B cell (primary cell): ENCODE measurements around the gene MALRD1. TPM values are rescaled to one million over a fixed set of nuclear protein-coding genes. Genes with fewer than 3 reads are reported as not detected.

Source experiments
- ATAC-seq: fragments of 200-7000 bp; cut with Tn5 transposase; one replicate; pipeline ENCODE4 v1.10.0; 2021; ENCODE audit warnings: low read depth, mild to moderate bottlenecking, moderate number of reproducible peaks, moderate library complexity
- CTCF ChIA-PET: fragments of 350-600 bp; sonication (Branson Sonifier 250); formaldehyde crosslinking; loops from one replicate; lab custom pipeline; 2021; ENCODE audit warnings: antibody characterized with exemption, inconsistent platforms; lab: Charles Lee
- POLR2A ChIA-PET: fragments of 350-600 bp; sonication (Branson Sonifier 250); formaldehyde crosslinking; loops from one replicate; lab custom pipeline; 2021; ENCODE audit warnings: antibody characterized with exemption; lab: Charles Lee
- DNase-seq: peaks from one replicate; pipeline ENCODE4 v3.0.0; 2013
- H2AFZ ChIP-seq: 2 replicates; pipeline ENCODE4 v1.6.1; 2012; ENCODE audit warnings: mild to moderate bottlenecking, low read depth, low read length; ENCODE audit not compliant: insufficient read depth, poor library complexity, severe bottlenecking
- H3K27ac ChIP-seq, 2 donors: 1 replicate in 1 of 2; 2 replicates in 1 of 2; pipeline ENCODE4 v1.5.1; 2012 to 2013; ENCODE audit warnings: low read length in 2 of 2, mild to moderate bottlenecking in 2 of 2, moderate library complexity in 1 of 2
- H3K27me3 ChIP-seq, 4 experiments: fragments of 200-600 bp in 1 of 4; sonication (generic) in 1 of 4; replicated peaks in 1 of 4; 1 replicate in 2 of 4; 2 replicates in 2 of 4; pipeline versions ENCODE4 v1.6.1 to v1.7.0; 2013 to 2016; ENCODE audit warnings: low read length in 3 of 4, mild to moderate bottlenecking in 2 of 4, mixed read lengths in 1 of 4, moderate library complexity in 1 of 4; ENCODE audit not compliant: insufficient read depth in 4 of 4, control insufficient read depth in 3 of 4; ENCODE audit errors: control extremely low read depth in 1 of 4
- H3K36me3 ChIP-seq, 2 experiments: replicated peaks in 1 of 2; 1 replicate in 1 of 2; 2 replicates in 1 of 2; pipeline versions ENCODE4 v1.6.1 to v1.7.1; 2013; ENCODE audit warnings: low read length in 1 of 2; ENCODE audit not compliant: insufficient read depth in 2 of 2, control insufficient read depth in 1 of 2; ENCODE audit errors: control extremely low read depth in 1 of 2, extremely low read depth in 1 of 2
- H3K4me1 ChIP-seq, 2 donors: fragments of 200-600 bp in 1 of 2; sonication (generic) in 1 of 2; 1 replicate in 1 of 2; 2 replicates in 1 of 2; pipeline versions ENCODE4 v1.5.1 to v1.6.1; 2013 to 2017; ENCODE audit warnings: low read length in 2 of 2; ENCODE audit not compliant: control insufficient read depth in 2 of 2, insufficient read depth in 2 of 2
- H3K4me2 ChIP-seq: replicated peaks from 2 replicates; pipeline ENCODE3; 2012; ENCODE audit warnings: mild to moderate bottlenecking, low read depth, low read length; ENCODE audit not compliant: poor library complexity, severe bottlenecking
- H3K4me3 ChIP-seq, 5 experiments: fragments of 200-600 bp in 1 of 5; sonication (generic) in 1 of 5; 1 replicate in 3 of 5; 2 replicates in 2 of 5; pipeline versions ENCODE4 v1.5.1 to v1.7.0; 2011 to 2016; ENCODE audit warnings: low read length in 4 of 5, mild to moderate bottlenecking in 4 of 5, low read depth in 2 of 5, control low read depth in 1 of 5, moderate library complexity in 1 of 5; ENCODE audit not compliant: insufficient read depth in 1 of 5; ENCODE audit errors: control extremely low read depth in 1 of 5, extremely low read depth in 1 of 5
- H3K79me2 ChIP-seq: fragments of 200-600 bp; sonication (generic); one replicate; pipeline ENCODE4 v1.6.0; 2016; ENCODE audit warnings: low read length; ENCODE audit not compliant: control insufficient read depth, insufficient read depth
- H3K9ac ChIP-seq: fragments of 200-600 bp; sonication (generic); 2 replicates; pipeline ENCODE4 v1.6.1; 2017; ENCODE audit warnings: mild to moderate bottlenecking, low read length, moderate library complexity
- H3K9me3 ChIP-seq, 3 donors: one replicate each; pipeline versions ENCODE4 v1.6.1 to v1.7.1; 2013; ENCODE audit warnings: low read length in 2 of 3; ENCODE audit not compliant: control insufficient read depth in 2 of 3, insufficient read depth in 1 of 3; ENCODE audit errors: control extremely low read depth in 1 of 3
- H4K20me1 ChIP-seq: 2 replicates; pipeline ENCODE4 v1.6.0; 2012; ENCODE audit warnings: mild to moderate bottlenecking, low read length; ENCODE audit not compliant: insufficient read depth, control insufficient read depth, poor library complexity, severe bottlenecking
- H3K27ac Mint-ChIP-seq: one replicate; pipeline ENCODE4 v1.8.0; 2021; ENCODE audit warnings: mixed read lengths
- H3K27me3 Mint-ChIP-seq: one replicate; pipeline ENCODE4 v1.8.0; 2021; ENCODE audit warnings: mixed read lengths
- H3K4me1 Mint-ChIP-seq: one replicate; pipeline ENCODE4 v1.8.0; 2021; ENCODE audit warnings: mixed read lengths
- H3K4me3 Mint-ChIP-seq: one replicate; pipeline ENCODE4 v1.8.0; 2021; ENCODE audit warnings: mixed read lengths
- H3K9me3 Mint-ChIP-seq: one replicate; pipeline ENCODE4 v1.8.0; 2022; ENCODE audit warnings: mixed read lengths; ENCODE audit not compliant: insufficient read depth
- CTCF ChIP-seq: fragments of 200-600 bp; IDR thresholded peaks from one replicate; pipeline ENCODE4 v1.8.0; 2022; ENCODE audit warnings: antibody characterized with exemption, mild to moderate bottlenecking
- EZH2 ChIP-seq: IDR thresholded peaks from 2 replicates; pipeline ENCODE4 v1.6.1; 2012; ENCODE audit warnings: borderline replicate concordance, low read depth, mild to moderate bottlenecking, moderate library complexity, low read length; ENCODE audit not compliant: insufficient read depth, poor library complexity, severe bottlenecking
- WGBS: methylation state at CpG from one replicate; pipeline ENCODE4 v1.1.5; 2013; ENCODE audit warnings: missing lambda C conversion rate; ENCODE audit not compliant: insufficient coverage; 5-methylcytosine and 5-hydroxymethylcytosine counted together
- intact Hi-C: fragments of 100-400 bp; cut with micrococcal nuclease; formaldehyde crosslinking; loops from one replicate; pipeline ENCODE4 v1.10.0; 2022
- polyA plus RNA-seq: library from polyadenylated mRNA; depleted of rRNA; stranded (reverse); fragments of >200 nt; gene quantifications from 2 replicates; pipeline ENCODE4 v1.2.3, GENCODE V29; 2012
- total RNA-seq, 2 donors: library from RNA; stranded (reverse); fragments of 120-200 nt in 1 of 2; gene quantifications; 1 replicate in 1 of 2; 2 replicates in 1 of 2; pipeline versions ENCODE4 v1.2.3 to v1.2.4, GENCODE V29; 2013 to 2022

MALRD1 gene
- total and polyA plus RNA-seq, 2 donors (not counting 1 experiment from before 2014, with no cell fraction given), result not detected

- CTCF ChIA-PET, result no interaction called here
- intact Hi-C loops, result no loop called here
These were observed 95.6 kb downstream of the MALRD1 start for GRCh38 chr10:19144206-19144605.

GRCh38 chr10:19154375-19154774 lies 105.8 kb downstream of the MALRD1 start:
- no peak overlapping the region for H2AFZ ChIP-seq
- H3K9ac ChIP-seq, result no peak overlapping the region
- H4K20me1 ChIP-seq, result no peaks in the 10 kb centered on the region
- TF ChIP-seq EZH2 (no peak), CTCF (no peak)
- H3K9me3 ChIP-seq, result no peaks in the 10 kb centered on the region
- intact Hi-C loops, result no loop called here
- Mint-ChIP-seq H3K4me1 (no peaks in the 10 kb centered on the region), H3K9me3 (peaks cover 7% of the 10 kb centered on the region), H3K27ac (no peak overlapping the region), H3K27me3 (no peaks in the 10 kb centered on the region), H3K4me3 (no peak overlapping the region)
- H3K4me2 ChIP-seq, result no peak overlapping the region
- no peaks in the 10 kb centered on the region for H3K79me2 ChIP-seq
- no peaks in the 10 kb centered on the region for H3K36me3 ChIP-seq
- WGBS, result no CpG with 5 or more reads among the region's 4 CpGs
- DNase-seq (no peak), ATAC-seq (no peak)
- H3K4me3 ChIP-seq, result no peak overlapping the region
- CTCF ChIA-PET, result no interaction called here
- H3K4me1 ChIP-seq, result no peaks in the 10 kb centered on the region
- POLR2A ChIA-PET, result no interaction called here
- no peak overlapping the region for H3K27ac ChIP-seq
- no peaks in the 10 kb centered on the region for H3K27me3 ChIP-seq

More at GRCh38 chr10:19144206-19144605, 95.6 kb downstream of the MALRD1 start:
- no peak overlapping the region for H3K4me2 ChIP-seq
- H3K36me3 ChIP-seq, result no peaks in the 10 kb centered on the region
- Mint-ChIP-seq H3K4me1 (no peaks in the 10 kb centered on the region), H3K9me3 (peaks cover 2% of the 10 kb centered on the region), H3K27me3 (no peaks in the 10 kb centered on the region), H3K27ac (no peak overlapping the region), H3K4me3 (no peak overlapping the region)
- no peaks in the 10 kb centered on the region for H3K79me2 ChIP-seq
- H3K4me3 ChIP-seq, result no peak overlapping the region
- H3K9ac ChIP-seq, result no peak overlapping the region
- no peak overlapping the region for H3K27ac ChIP-seq
- H2AFZ ChIP-seq, result no peak overlapping the region
- H3K27me3 ChIP-seq, result no peaks in the 10 kb centered on the region
- H3K9me3 ChIP-seq, result no peaks in the 10 kb centered on the region
- no peak for ATAC-seq
- no peaks in the 10 kb centered on the region for H3K4me1 ChIP-seq
- H4K20me1 ChIP-seq, result no peaks in the 10 kb centered on the region
- POLR2A ChIA-PET, result no interaction called here
- DNase-seq, result no peak
- no peak for TF ChIP-seq CTCF
- WGBS, result 100% methylated on average over 4 of the region's 4 CpGs
